K562 (cell line): ENCODE measurements around the gene PLCB4. TPM values are rescaled to one million over a fixed set of nuclear protein-coding genes. Genes with fewer than 3 reads are reported as not detected.
A peak's percentile ranks its signal among the peaks of the same experiment; 100 is the strongest.

Experiments
- ATAC-seq: fragments of 200-7000 bp; cut with Tn5 transposase; 3 replicates; pipeline ENCODE4 v1.9.1; 2020; ENCODE audit warnings: moderate library complexity
- BruUV-seq: library from RNA; stranded (reverse); fragments of 400-500 nt; replicated peaks from 2 replicates; lab custom pipeline; 2021; lab: Mats Ljungman, UMichigan
- CTCF ChIA-PET: fragments of 300-600 bp; formaldehyde crosslinking; extraction: SDS; loops from one replicate; lab custom pipeline; 2021; ENCODE audit warnings: low intra/inter-chr PET ratio; lab: Yijun Ruan, JAX
- POLR2A ChIA-PET: fragments of 300-600, 350-650 bp; sonication (Branson Sonifier 250); formaldehyde crosslinking; extraction: SDS; loops from one replicate; lab custom pipeline; 2021; ENCODE audit warnings: antibody characterized with exemption, inconsistent platforms; lab: Yijun Ruan, JAX
- DNase-seq, 4 experiments: peaks; one replicate each; pipeline versions ENCODE4 v3.0.0 to v3.0.0-alpha.2; 2011 to 2018; ENCODE audit warnings: low spot score in 3 of 4, mixed read lengths in 3 of 4; ENCODE audit errors: extremely low read depth in 1 of 4
- FAIRE-seq: peaks from 2 replicates; lab custom pipeline; 2011; peaks lifted over from hg19 to GRCh38; lab: Jason Lieb, UNC
- H2AFZ ChIP-seq: 2 replicates; pipeline ENCODE4 v1.6.0; 2011; ENCODE audit warnings: low read depth, low read length, control low read depth, inconsistent platforms
- H3K27ac ChIP-seq: fragments of 200-600 bp; 3 replicates; pipeline ENCODE4 v1.8.0; 2011; ENCODE audit warnings: low read depth, mild to moderate bottlenecking, control low read depth, inconsistent platforms, low read length, moderate library complexity, mixed read lengths; ENCODE audit errors: extremely low read depth
- H3K27me3 ChIP-seq, 2 experiments: fragments of 300-600 bp in 1 of 2; 2 replicates in 1 of 2; 3 replicates in 1 of 2; pipeline versions ENCODE4 v1.6.0 to v1.8.0; 2011; ENCODE audit warnings: inconsistent platforms in 2 of 2, low read length in 2 of 2, mild to moderate bottlenecking in 1 of 2, mixed read lengths in 1 of 2, moderate library complexity in 1 of 2; ENCODE audit not compliant: control insufficient read depth in 2 of 2, insufficient read depth in 2 of 2
- H3K36me3 ChIP-seq: fragments of 300-600 bp; 3 replicates; pipeline ENCODE4 v1.8.0; 2011; ENCODE audit warnings: mild to moderate bottlenecking, low read length, inconsistent platforms; ENCODE audit not compliant: control insufficient read depth, insufficient read depth
- H3K4me1 ChIP-seq, 2 experiments: fragments of 200-600 bp in 1 of 2; replicated peaks in 1 of 2; 2 replicates in 1 of 2; 3 replicates in 1 of 2; pipeline versions ENCODE4 v1.5.1 to v1.8.0; 2011; ENCODE audit warnings: inconsistent platforms in 2 of 2, low read length in 2 of 2, mild to moderate bottlenecking in 1 of 2, mixed read lengths in 1 of 2, moderate library complexity in 1 of 2; ENCODE audit not compliant: control insufficient read depth in 2 of 2, insufficient read depth in 2 of 2
- H3K4me2 ChIP-seq: 2 replicates; pipeline ENCODE4 v1.6.1; 2011; ENCODE audit warnings: low read length, control low read depth, inconsistent platforms, mixed read lengths; ENCODE audit not compliant: insufficient read depth
- H3K4me3 ChIP-seq: fragments of 200-600 bp; sonication (generic), shearing (Covaris generic); 2 replicates; pipeline ENCODE4 v1.5.1; 2016; ENCODE audit warnings: control low read depth, inconsistent platforms
- H3K79me2 ChIP-seq: fragments of 200-600 bp; 3 replicates; pipeline ENCODE4 v1.8.0; 2011; ENCODE audit warnings: low read length, inconsistent platforms; ENCODE audit not compliant: control insufficient read depth, insufficient read depth
- H3K9ac ChIP-seq, 2 experiments: 2 replicates each; pipeline versions ENCODE4 v1.6.0 to v1.6.1; 2011; ENCODE audit warnings: low read depth in 2 of 2, low read length in 2 of 2, control low read depth in 1 of 2, inconsistent platforms in 1 of 2, mild to moderate bottlenecking in 1 of 2, mixed read lengths in 1 of 2; ENCODE audit not compliant: insufficient read depth in 1 of 2
- H3K9me1 ChIP-seq: one replicate; pipeline ENCODE4 v1.6.0; 2011; ENCODE audit warnings: inconsistent platforms, mild to moderate bottlenecking, low read length, moderate library complexity; ENCODE audit not compliant: control insufficient read depth, insufficient read depth
- H3K9me3 ChIP-seq: replicated peaks from 2 replicates; pipeline ENCODE4 v1.5.1; 2011; ENCODE audit warnings: low read depth, low read length, inconsistent platforms; ENCODE audit not compliant: control insufficient read depth, insufficient read depth
- H4K20me1 ChIP-seq: replicated peaks from 2 replicates; pipeline ENCODE4 v1.6.1; 2011; ENCODE audit warnings: low read length, inconsistent platforms, mixed read lengths; ENCODE audit not compliant: control insufficient read depth, insufficient read depth
- MEF2A ChIP-seq: IDR thresholded peaks from 2 replicates; pipeline ENCODE4 v1.6.1; 2011; ENCODE audit warnings: low read depth, mild to moderate bottlenecking, low read length, moderate library complexity; ENCODE audit not compliant: control insufficient read depth
- OTX1 ChIP-seq: fragments of 450-650 bp; formaldehyde crosslinking; IDR thresholded peaks from 2 replicates; pipeline ENCODE4 v1.4.0; 2022; ENCODE audit warnings: mild to moderate bottlenecking
- PRMT5 ChIP-seq: sonication (generic); formaldehyde crosslinking; IDR thresholded peaks from 2 replicates; pipeline ENCODE4 v1.5.0; 2020; ENCODE audit warnings: missing genetic modification reagents
- ZBTB17 ChIP-seq: fragments of 450-650 bp; formaldehyde crosslinking; IDR thresholded peaks from 2 replicates; pipeline ENCODE4 v1.4.0; 2020; ENCODE audit warnings: mild to moderate bottlenecking
- ZNF253 ChIP-seq: fragments of 250-450 bp; sonication (Bioruptor Pico); conservative IDR thresholded peaks from 2 replicates; pipeline ENCODE4 v1.6.1; 2021; ENCODE audit warnings: mild to moderate bottlenecking
- WGBS: fragments of 100-300 bp; shearing (Covaris generic); methylation state at CpG from one replicate; pipeline ENCODE4 v1.1.6; 2016; ENCODE audit warnings: low coverage, mixed read lengths; ENCODE audit not compliant: insufficient coverage; ENCODE audit errors: missing lambda C conversion rate; 5-methylcytosine and 5-hydroxymethylcytosine counted together
- in situ Hi-C: fragments of 300-500 bp; cut with MboI; formaldehyde crosslinking; loops from 4 replicates; pipeline ENCODE4 v1.15.0; 2018; ENCODE audit warnings: inconsistent platforms, mixed read lengths
- intact Hi-C: fragments of 100-400 bp; cut with micrococcal nuclease; formaldehyde crosslinking; loops from 2 replicates; pipeline ENCODE4 v1.14.2; 2022
- polyA plus RNA-seq, 8 experiments: library from polyadenylated mRNA; depleted of rRNA in 4 of 8; stranded (reverse) in 5 of 8; unstranded in 3 of 8; fragments of >200 nt; fragmentation: Nextera tagmentation in 2 of 8; fragmentation: Illumina TruSeq in 1 of 8; extraction: Ambion mirVana in 2 of 8; extraction: Trizol in 1 of 8; gene quantifications; 2 replicates each; pipeline versions ENCODE4 v1.2.1 to v1.2.3, GENCODE V29; 2011 to 2014; ENCODE audit warnings: inconsistent platforms in 1 of 8, missing spikeins in 1 of 8
- total RNA-seq, 7 experiments: library from RNA; depleted of rRNA in 6 of 7; stranded (reverse); fragments of >200 nt in 6 of 7; fragmentation: Illumina TruSeq in 2 of 7; extraction: Trizol in 2 of 7; gene quantifications; 2 replicates each; pipeline versions ENCODE4 v1.2.1 to v1.2.3, GENCODE V29; 2011 to 2021; ENCODE audit warnings: low replicate concordance in 1 of 7
- TF ChIP-seq, protein P1 (sequence below): IDR thresholded peaks from 2 replicates; pipeline ENCODE4 v1.6.1; 2016; ENCODE audit warnings: missing genetic modification characterization, missing compliant biosample characterization

PLCB4 gene
- total and polyA plus RNA-seq, 9 of the 15 experiments (the other 6 are each of a cell fraction or from before 2014, with no cell fraction given) = 0.20 to 2.9 (median 0.52) TPM

GRCh38 chr20:9061434-9061833 is 7.5 kb upstream of the PLCB4 start:
- H2AFZ ChIP-seq = no peak overlapping the region
- no peak for TF ChIP-seq MEF2A
- TF ChIP-seq, protein P1, sequence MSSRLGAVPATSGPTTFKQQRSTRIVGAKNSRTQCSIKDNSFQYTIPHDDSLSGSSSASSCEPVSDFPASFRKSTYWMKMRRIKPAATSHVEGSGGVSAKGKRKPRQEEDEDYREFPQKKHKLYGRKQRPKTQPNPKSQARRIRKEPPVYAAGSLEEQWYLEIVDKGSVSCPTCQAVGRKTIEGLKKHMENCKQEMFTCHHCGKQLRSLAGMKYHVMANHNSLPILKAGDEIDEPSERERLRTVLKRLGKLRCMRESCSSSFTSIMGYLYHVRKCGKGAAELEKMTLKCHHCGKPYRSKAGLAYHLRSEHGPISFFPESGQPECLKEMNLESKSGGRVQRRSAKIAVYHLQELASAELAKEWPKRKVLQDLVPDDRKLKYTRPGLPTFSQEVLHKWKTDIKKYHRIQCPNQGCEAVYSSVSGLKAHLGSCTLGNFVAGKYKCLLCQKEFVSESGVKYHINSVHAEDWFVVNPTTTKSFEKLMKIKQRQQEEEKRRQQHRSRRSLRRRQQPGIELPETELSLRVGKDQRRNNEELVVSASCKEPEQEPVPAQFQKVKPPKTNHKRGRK (tag) = peak; percentile 73
- no peak for TF ChIP-seq PRMT5 (CRISPR knock-in tag)
- no peak for TF ChIP-seq OTX1
- no peak for TF ChIP-seq ZNF253 (CRISPR knock-in tag)
- TF ChIP-seq ZBTB17 (CRISPR knock-in tag) = no peak
- TF ChIP-seq, all 486 proteins: peak for 1
- H3K79me2 ChIP-seq = no peaks in the 10 kb centered on the region
- intact Hi-C loops (no loop called here), in situ Hi-C loops (no loop called here)
- no peaks in the 10 kb centered on the region for H3K4me1 ChIP-seq
- H3K4me3 ChIP-seq = no peak overlapping the region
- H3K27me3 ChIP-seq = no peaks in the 10 kb centered on the region
- no peak overlapping the region for H3K4me2 ChIP-seq
- H3K36me3 ChIP-seq = no peaks in the 10 kb centered on the region
- 21% methylated on average over 1 of the region's 1 CpG for WGBS
- ChIA-PET CTCF (no interaction called here), POLR2A (no interaction called here)
- no peak overlapping the region for H3K9ac ChIP-seq
- ATAC-seq (no peak), FAIRE-seq (no peak), DNase-seq (no peak)
- no TSS peak for BruUV-seq
- no peaks in the 10 kb centered on the region for H4K20me1 ChIP-seq
- H3K9me1 ChIP-seq = no peaks in the 10 kb centered on the region
- no peak overlapping the region for H3K27ac ChIP-seq
- H3K9me3 ChIP-seq = no peaks in the 10 kb centered on the region
